Urinary bladder (tissue), 4 donors: ENCODE results near the gene DNM3. TPM values are rescaled to one million over a fixed set of nuclear protein-coding genes. Genes with fewer than 3 reads are reported as not detected.

ENCODE experiments used
- DNase-seq: peaks from one replicate; pipeline ENCODE4 v3.0.0-alpha.2; 2015; ENCODE audit errors: extremely low spot score
- H3K27ac ChIP-seq: one replicate; pipeline ENCODE4 v1.5.1; 2013; ENCODE audit warnings: low read depth, mild to moderate bottlenecking, moderate library complexity
- H3K36me3 ChIP-seq: one replicate; pipeline ENCODE4 v1.6.1; 2013; ENCODE audit warnings: mild to moderate bottlenecking, moderate library complexity; ENCODE audit not compliant: insufficient read depth
- H3K4me1 ChIP-seq: one replicate; pipeline ENCODE4 v1.6.1; 2013; ENCODE audit warnings: mild to moderate bottlenecking, moderate library complexity; ENCODE audit not compliant: insufficient read depth
- H3K4me3 ChIP-seq: one replicate; pipeline ENCODE4 v1.5.1; 2013; ENCODE audit warnings: low read depth, low read length
- WGBS: extraction: QIAGEN DNeasy Blood & Tissue Kit; methylation state at CpG from one replicate; pipeline ENCODE4 v1.1.7; 2013; 5-methylcytosine and 5-hydroxymethylcytosine counted together
- polyA plus RNA-seq: library from polyadenylated mRNA; stranded (reverse); fragments of 200-250 nt; gene quantifications from one replicate; pipeline ENCODE4 v1.2.3, GENCODE V29; 2013
- total RNA-seq: library from RNA; depleted of rRNA; stranded (reverse); fragments of >200 nt; gene quantifications from one replicate; pipeline ENCODE4 v1.2.3, GENCODE V29; 2014
- donor health status: healthy with polysubstance abuse.
- donor health status: healthy.

The DNM3 gene
- total and polyA plus RNA-seq, 2 donors = 3.2 to 11.7 TPM

GRCh38 chr1:171995573-171995972, 154.3 kb downstream of the DNM3 start:
- no peak overlapping the region for H3K27ac ChIP-seq
- H3K4me1 ChIP-seq = no peaks in the 10 kb centered on the region
- H3K36me3 ChIP-seq = no peaks in the 10 kb centered on the region
- H3K4me3 ChIP-seq = no peak overlapping the region
- DNase-seq = no peak
- WGBS = 88% methylated on average over 3 of the region's 3 CpGs

- 93% methylated on average over 1 of the region's 1 CpG for WGBS
- Histone ChIP-seq H3K4me1 (no peaks in the 10 kb centered on the region), H3K27ac (no peak overlapping the region), H3K36me3 (no peaks in the 10 kb centered on the region), H3K4me3 (no peak overlapping the region)
- no peak for DNase-seq
Observed at GRCh38 chr1:171997936-171998335, 156.6 kb downstream of the DNM3 start.

- 92% methylated on average over 2 of the region's 2 CpGs for WGBS
- DNase-seq = no peak
- H3K4me1 ChIP-seq = no peaks in the 10 kb centered on the region
- H3K4me3 ChIP-seq = no peak overlapping the region
- no peak overlapping the region for H3K27ac ChIP-seq
- no peaks in the 10 kb centered on the region for H3K36me3 ChIP-seq
Observed at GRCh38 chr1:171998711-171999110, 157.4 kb downstream of the DNM3 start.

GRCh38 chr1:171999756-172000155, 158.5 kb downstream of the DNM3 start:
- no peak for DNase-seq
- no peaks in the 10 kb centered on the region for H3K4me1 ChIP-seq
- H3K27ac ChIP-seq = no peak overlapping the region
- WGBS = 69% methylated on average over 2 of the region's 2 CpGs
- H3K4me3 ChIP-seq = no peak overlapping the region
- H3K36me3 ChIP-seq = no peaks in the 10 kb centered on the region

GRCh38 chr1:172001288-172001687, 160.0 kb downstream of the DNM3 start:
- no peaks in the 10 kb centered on the region for H3K4me1 ChIP-seq
- WGBS = 73% methylated on average over 3 of the region's 3 CpGs

GRCh38 chr1:172002725-172003345, 161.5 kb downstream of the DNM3 start:
- DNase-seq = peak; percentile 56
- Histone ChIP-seq H3K36me3 (no peaks in the 10 kb centered on the region), H3K4me1 (no peaks in the 10 kb centered on the region), H3K27ac (no peak overlapping the region), H3K4me3 (no peak overlapping the region)
- WGBS = 8% methylated on average over 3 of the region's 3 CpGs

More at GRCh38 chr1:172001288-172001687, 160.0 kb downstream of the DNM3 start:
- H3K4me3 ChIP-seq = no peak overlapping the region
- H3K36me3 ChIP-seq = no peaks in the 10 kb centered on the region
- DNase-seq = no peak
- H3K27ac ChIP-seq = no peak overlapping the region

GRCh38 chr1:172003766-172004530, 162.7 kb downstream of the DNM3 start:
- H3K27ac ChIP-seq = no peak overlapping the region
- WGBS = 92% methylated on average over 3 of the region's 3 CpGs
- no peaks in the 10 kb centered on the region for H3K36me3 ChIP-seq
- no peak for DNase-seq
- no peaks in the 10 kb centered on the region for H3K4me1 ChIP-seq
- no peak overlapping the region for H3K4me3 ChIP-seq

- H3K4me1 ChIP-seq = no peaks in the 10 kb centered on the region
- H3K27ac ChIP-seq = no peak overlapping the region
- H3K4me3 ChIP-seq = no peak overlapping the region
- DNase-seq = no peak
- no peaks in the 10 kb centered on the region for H3K36me3 ChIP-seq
Observed at GRCh38 chr1:172004671-172005070, 163.4 kb downstream of the DNM3 start.

- no peak overlapping the region for H3K27ac ChIP-seq
- H3K4me1 ChIP-seq = no peaks in the 10 kb centered on the region
- H3K4me3 ChIP-seq = no peak overlapping the region
- no peak for DNase-seq
- WGBS = 77% methylated on average over 1 of the region's 1 CpG
- no peaks in the 10 kb centered on the region for H3K36me3 ChIP-seq
Observed at GRCh38 chr1:172005856-172006255, 164.6 kb downstream of the DNM3 start.

GRCh38 chr1:172006660-172007059, 165.4 kb downstream of the DNM3 start:
- no peak overlapping the region for H3K27ac ChIP-seq
- H3K4me3 ChIP-seq = no peak overlapping the region
- no peaks in the 10 kb centered on the region for H3K4me1 ChIP-seq
- H3K36me3 ChIP-seq = no peaks in the 10 kb centered on the region
- no peak for DNase-seq

- no peak for DNase-seq
- WGBS = 54% methylated on average over 1 of the region's 1 CpG
- Histone ChIP-seq H3K36me3 (no peaks in the 10 kb centered on the region), H3K4me1 (no peaks in the 10 kb centered on the region), H3K27ac (no peak overlapping the region), H3K4me3 (no peak overlapping the region)
Observed at GRCh38 chr1:172018727-172019311, 177.5 kb downstream of the DNM3 start.

- H3K36me3 ChIP-seq = no peaks in the 10 kb centered on the region
- H3K4me1 ChIP-seq = no peaks in the 10 kb centered on the region
- H3K27ac ChIP-seq = no peak overlapping the region
- H3K4me3 ChIP-seq = no peak overlapping the region
- DNase-seq = no peak
- 83% methylated on average over 3 of the region's 3 CpGs for WGBS
Observed at GRCh38 chr1:172019976-172020375, 178.7 kb downstream of the DNM3 start.

- no peak overlapping the region for H3K4me3 ChIP-seq
- no peaks in the 10 kb centered on the region for H3K4me1 ChIP-seq
- no peak overlapping the region for H3K27ac ChIP-seq
- H3K36me3 ChIP-seq = no peaks in the 10 kb centered on the region
- WGBS = 86% methylated on average over 5 of the region's 5 CpGs
- no peak for DNase-seq
Observed at GRCh38 chr1:172024516-172024915, 183.2 kb downstream of the DNM3 start.
